HUES6 (cell line): ENCODE results near the gene CD4.

ENCODE experiments used
- H3K27ac ChIP-seq: 2 replicates; pipeline ENCODE4 v1.7.0; 2013; ENCODE audit warnings: low read depth, mild to moderate bottlenecking, low read length, inconsistent platforms
- H3K27me3 ChIP-seq: 2 replicates; pipeline ENCODE4 v1.6.1; 2013; ENCODE audit warnings: low read length; ENCODE audit not compliant: control insufficient read depth, insufficient read depth
- H3K36me3 ChIP-seq: 2 replicates; pipeline ENCODE4 v1.6.1; 2013; ENCODE audit warnings: low read length; ENCODE audit not compliant: control insufficient read depth, insufficient read depth
- H3K4me1 ChIP-seq: 2 replicates; pipeline ENCODE4 v1.6.1; 2013; ENCODE audit warnings: low read length; ENCODE audit not compliant: control insufficient read depth, insufficient read depth
- H3K4me3 ChIP-seq: 2 replicates; pipeline ENCODE4 v1.5.1; 2013; ENCODE audit warnings: low read depth, low read length
- H3K9ac ChIP-seq: one replicate; pipeline ENCODE4 v1.6.1; 2013; ENCODE audit warnings: mild to moderate bottlenecking, low read length
- H3K9me3 ChIP-seq: 2 replicates; pipeline ENCODE4 v1.6.1; 2013; ENCODE audit warnings: low read depth, low read length; ENCODE audit not compliant: control insufficient read depth, insufficient read depth

CD4 gene

GRCh38 chr12:6824901-6825381 is 35.6 kb downstream of the CD4 start:
- peak overlapping the region; percentile 61 for H3K4me3 ChIP-seq

DNA sequence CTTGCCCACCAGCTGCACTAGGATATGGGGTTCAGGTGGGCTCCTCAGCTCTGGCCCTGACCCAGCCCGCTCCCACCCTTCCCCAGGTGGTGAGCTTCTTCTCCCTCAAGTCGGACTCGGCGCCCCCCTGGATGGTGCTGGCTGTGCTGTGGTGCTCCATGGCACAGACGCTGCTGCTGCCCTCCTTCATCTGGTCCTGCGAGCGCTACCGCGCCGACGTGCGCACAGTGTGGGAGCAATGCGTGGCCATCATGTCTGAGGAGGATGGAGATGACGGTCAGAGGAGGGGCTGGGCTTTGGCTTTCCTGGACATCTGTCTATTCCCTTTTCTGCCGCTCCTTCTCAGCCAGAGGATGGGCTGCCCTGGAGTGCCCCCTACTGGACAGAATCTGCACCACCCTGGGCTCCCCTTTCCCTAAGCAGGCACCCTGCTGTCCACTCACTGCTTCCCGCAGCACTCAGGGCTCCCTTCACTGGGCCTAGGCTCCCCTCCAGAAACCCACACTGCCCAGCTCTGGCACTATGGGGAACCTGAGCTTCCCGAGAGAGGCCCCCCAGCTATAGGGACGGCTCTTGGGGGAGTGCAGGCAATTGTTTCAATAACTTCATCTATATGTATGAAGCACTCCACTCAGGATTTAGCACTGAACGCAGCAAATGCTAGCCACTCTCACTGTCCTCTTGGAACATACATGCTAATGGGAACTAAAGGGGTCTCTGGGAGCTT is 36.2 kb downstream of the CD4 start:
- Histone ChIP-seq H3K36me3 (peaks cover 6% of the 10 kb centered on the region), H3K27ac (no peak overlapping the region), H3K4me1 (peaks cover 53% of the 10 kb centered on the region), H3K4me3 (peak overlapping the region; percentile 61), H3K9me3 (no peaks in the 10 kb centered on the region), H3K27me3 (peaks cover 46% of the 10 kb centered on the region), H3K9ac (peak overlapping the region; percentile 14)

More at GRCh38 chr12:6824901-6825381, 35.6 kb downstream of the CD4 start:
- H3K36me3 ChIP-seq = peaks cover 1% of the 10 kb centered on the region
- no peaks in the 10 kb centered on the region for H3K9me3 ChIP-seq
- H3K27ac ChIP-seq = no peak overlapping the region
- H3K27me3 ChIP-seq = peaks cover 51% of the 10 kb centered on the region
- no peak overlapping the region for H3K9ac ChIP-seq
- H3K4me1 ChIP-seq = peaks cover 57% of the 10 kb centered on the region

GRCh38 chr12:6826125-6826733 is 36.9 kb downstream of the CD4 start:
- Histone ChIP-seq H3K36me3 (peaks cover 13% of the 10 kb centered on the region), H3K4me3 (peak overlapping the region; percentile 61), H3K9ac (no peak overlapping the region), H3K27ac (no peak overlapping the region), H3K4me1 (peaks cover 48% of the 10 kb centered on the region), H3K9me3 (no peaks in the 10 kb centered on the region), H3K27me3 (peaks cover 46% of the 10 kb centered on the region)

GRCh38 chr12:6826734-6827436 is 37.6 kb downstream of the CD4 start:
- Histone ChIP-seq H3K27me3 (peaks cover 44% of the 10 kb centered on the region), H3K4me3 (peak overlapping the region; percentile 42; the same call in 1 of the 2 replicates), H3K27ac (no peak overlapping the region), H3K36me3 (peaks cover 19% of the 10 kb centered on the region), H3K9ac (no peak overlapping the region), H3K9me3 (no peaks in the 10 kb centered on the region), H3K4me1 (peaks cover 47% of the 10 kb centered on the region)

DNA sequence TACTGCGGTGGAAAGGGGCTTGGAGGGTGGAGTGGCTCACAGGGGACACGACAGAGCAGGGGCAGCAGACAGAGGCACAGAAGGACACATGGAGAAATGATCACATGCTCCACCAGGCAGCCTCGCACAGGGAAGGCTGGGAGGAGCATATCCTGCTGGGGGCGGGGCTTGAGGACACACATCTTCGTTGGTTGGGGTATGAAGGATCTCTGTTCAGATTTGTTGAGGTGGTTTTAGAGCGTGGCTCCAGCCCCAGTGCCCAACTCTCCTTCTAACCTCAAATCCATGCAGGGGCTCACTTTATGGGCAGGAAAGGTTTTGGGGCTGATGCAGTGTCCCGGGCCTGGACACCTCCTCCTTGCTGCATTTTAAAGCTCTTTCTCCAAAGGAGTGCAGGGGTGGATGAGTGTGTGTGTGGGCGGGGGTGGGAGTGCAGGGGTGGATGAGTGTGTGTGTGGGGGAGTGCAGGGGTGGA is 38.1 kb downstream of the CD4 start:
- Histone ChIP-seq H3K4me1 (peaks cover 41% of the 10 kb centered on the region), H3K36me3 (peaks cover 24% of the 10 kb centered on the region), H3K4me3 (peak overlapping the region; percentile 42), H3K27ac (no peak overlapping the region), H3K9ac (no peak overlapping the region), H3K27me3 (peaks cover 38% of the 10 kb centered on the region), H3K9me3 (no peaks in the 10 kb centered on the region)

DNA sequence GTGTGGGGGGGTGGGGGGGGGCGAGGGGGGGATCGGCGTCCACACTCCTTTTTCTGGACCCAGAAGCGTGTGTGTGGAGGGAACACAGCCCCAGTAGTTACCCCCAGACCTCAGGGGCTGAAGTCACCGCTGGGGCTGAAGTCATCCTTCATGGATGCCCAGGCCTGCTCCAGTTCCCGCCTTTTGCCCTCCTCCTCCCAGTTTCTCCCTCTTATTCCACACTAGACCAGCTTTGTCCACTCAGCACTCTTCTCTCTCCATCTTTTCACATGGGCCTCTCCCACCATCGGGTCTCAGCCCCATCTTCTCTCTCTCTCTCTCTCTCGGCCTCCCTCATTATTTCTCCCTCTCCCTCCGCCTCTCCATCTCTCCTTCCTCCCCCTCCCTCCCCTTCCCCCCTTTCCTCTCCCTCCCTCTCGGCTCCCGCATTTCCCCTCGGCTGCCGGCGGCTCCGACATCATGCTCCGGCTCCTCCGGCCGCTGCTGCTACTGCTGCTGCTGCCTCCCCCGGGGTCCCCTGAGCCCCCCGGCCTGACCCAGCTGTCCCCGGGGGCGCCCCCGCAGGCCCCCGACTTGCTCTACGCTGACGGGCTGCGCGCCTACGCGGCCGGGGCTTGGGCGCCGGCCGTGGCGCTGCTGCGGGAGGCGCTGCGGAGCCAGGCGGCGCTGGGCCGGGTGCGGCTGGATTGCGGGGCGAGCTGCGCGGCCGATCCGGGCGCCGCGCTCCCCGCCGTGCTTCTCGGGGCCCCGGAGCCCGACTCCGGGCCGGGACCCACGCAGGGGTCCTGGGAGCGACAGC is 38.9 kb downstream of the CD4 start, which contains the start of gene P3H3:
Gene P3H3, plus strand, starts transcription at position 426 of the 799 bp plus-strand sequence. Its CDS starts 34 bp downstream, at position 460.
- H3K4me1 ChIP-seq = peaks cover 35% of the 10 kb centered on the region
- peak within 1 kb of the TSS; percentile 98 for H3K4me3 ChIP-seq
- H3K36me3 ChIP-seq = peaks cover 26% of the 10 kb centered on the region
- peak within 1 kb of the TSS; percentile 87 for H3K9ac ChIP-seq
- no peaks in the 10 kb centered on the region for H3K9me3 ChIP-seq
- peaks cover 32% of the 10 kb centered on the region for H3K27me3 ChIP-seq
- H3K27ac ChIP-seq = no peak within 1 kb of the TSS

DNA sequence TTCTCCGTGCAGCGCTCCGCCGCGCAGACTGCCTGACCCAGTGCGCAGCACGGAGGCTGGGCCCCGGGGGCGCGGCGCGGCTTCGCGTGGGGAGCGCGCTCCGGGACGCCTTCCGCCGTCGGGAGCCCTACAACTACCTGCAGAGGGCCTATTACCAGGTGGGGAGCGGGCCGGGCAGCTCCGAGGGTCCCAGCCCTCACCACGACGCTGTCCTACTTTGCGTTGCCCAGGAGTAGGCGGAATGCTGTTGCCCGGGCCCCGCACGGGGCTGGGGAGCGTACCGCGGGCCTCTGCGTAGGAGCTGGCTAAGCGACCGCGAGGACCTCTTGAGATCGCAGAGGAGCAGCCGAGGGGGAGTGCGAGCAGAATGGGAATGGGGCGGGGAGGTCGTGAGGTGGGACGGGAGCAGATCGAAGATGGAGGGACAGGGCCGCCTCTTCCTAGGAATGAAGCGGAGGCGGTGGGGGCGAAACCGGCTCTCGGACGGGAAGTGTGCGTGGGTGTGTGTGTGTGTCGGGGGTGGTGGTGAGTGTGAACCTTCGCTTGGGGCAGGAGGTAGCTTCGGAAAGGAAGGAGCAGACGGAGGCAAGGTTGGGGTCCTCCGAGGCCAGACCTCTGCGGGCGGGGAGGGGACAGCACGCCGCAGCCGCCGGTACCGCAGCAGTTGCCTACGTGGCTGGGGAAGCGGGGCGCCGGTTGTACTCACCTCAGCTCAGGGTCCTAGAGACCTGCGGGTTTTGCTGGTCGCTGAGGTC is 39.6 kb downstream of the CD4 start:
- Histone ChIP-seq H3K4me1 (peaks cover 31% of the 10 kb centered on the region), H3K27me3 (peaks cover 25% of the 10 kb centered on the region), H3K27ac (no peak overlapping the region), H3K36me3 (peaks cover 34% of the 10 kb centered on the region), H3K9me3 (no peaks in the 10 kb centered on the region), H3K9ac (peak overlapping the region; percentile 87), H3K4me3 (peak overlapping the region; percentile 98)

- Histone ChIP-seq H3K4me3 (peak overlapping the region; percentile 98), H3K9ac (peak overlapping the region; percentile 87), H3K27me3 (peaks cover 18% of the 10 kb centered on the region), H3K9me3 (no peaks in the 10 kb centered on the region), H3K36me3 (peaks cover 39% of the 10 kb centered on the region), H3K4me1 (peaks cover 31% of the 10 kb centered on the region), H3K27ac (no peak overlapping the region)
Measured at GRCh38 chr12:6829536-6830220, 40.4 kb downstream of the CD4 start.

- H3K27ac ChIP-seq = no peak overlapping the region
- H3K4me3 ChIP-seq = peak overlapping the region; percentile 98
- H3K36me3 ChIP-seq = peaks cover 44% of the 10 kb centered on the region
- H3K9ac ChIP-seq = no peak overlapping the region
- H3K9me3 ChIP-seq = no peaks in the 10 kb centered on the region
- H3K4me1 ChIP-seq = peaks cover 24% of the 10 kb centered on the region
- H3K27me3 ChIP-seq = peaks cover 11% of the 10 kb centered on the region
Measured at GRCh38 chr12:6830286-6830890, 41.1 kb downstream of the CD4 start.
